Mesothelial cell of epicardium (in vitro differentiated cells): ENCODE data around the gene MTERF2. TPM values are rescaled to one million over a fixed set of nuclear protein-coding genes. Genes with fewer than 3 reads are reported as not detected.

ENCODE experiments used
- DNase-seq, 2 experiments: peaks; one replicate each; pipeline ENCODE4 v3.0.0; 2021; ENCODE audit warnings: low spot score in 2 of 2; ENCODE audit not compliant: unreplicated experiment in 2 of 2
- H3K27ac Mint-ChIP-seq: 2 replicates; pipeline ENCODE4 v1.8.0; 2021; ENCODE audit warnings: mixed read lengths
- H3K27me3 Mint-ChIP-seq: 2 replicates; pipeline ENCODE4 v1.8.0; 2021; ENCODE audit warnings: low read depth, mixed read lengths
- H3K36me3 Mint-ChIP-seq: 2 replicates; pipeline ENCODE4 v1.8.0; 2021; ENCODE audit warnings: mixed read lengths
- H3K4me1 Mint-ChIP-seq: 2 replicates; pipeline ENCODE4 v1.8.0; 2021; ENCODE audit warnings: mixed read lengths
- H3K4me3 Mint-ChIP-seq: 2 replicates; pipeline ENCODE4 v1.8.0; 2021; ENCODE audit warnings: mild to moderate bottlenecking, moderate library complexity, mixed read lengths
- H3K9me3 Mint-ChIP-seq: 2 replicates; pipeline ENCODE4 v1.8.0; 2021; ENCODE audit warnings: mixed read lengths
- CTCF ChIP-seq: fragments of 200-600 bp; sonication (generic); IDR thresholded peaks from one replicate; pipeline ENCODE4 v1.5.0; 2021; ENCODE audit warnings: antibody characterized with exemption; ENCODE audit not compliant: unreplicated experiment
- total RNA-seq: library from RNA; stranded (reverse); gene quantifications from 3 replicates; pipeline ENCODE4 v1.2.1, GENCODE V29; 2021

Gene MTERF2
- total RNA-seq, 1 donor from 2014 or later = 24.5 TPM

GRCh38 chr12:106950591-106950990, 36.4 kb downstream of the MTERF2 start:
- peaks cover 24% of the 10 kb centered on the region for H3K9me3 Mint-ChIP-seq
- H3K4me3 Mint-ChIP-seq = no peak overlapping the region
- TF ChIP-seq CTCF = no peak
- no peak overlapping the region for H3K27ac Mint-ChIP-seq
- DNase-seq = no peak
- H3K4me1 Mint-ChIP-seq = peaks cover 8% of the 10 kb centered on the region
- peaks cover 20% of the 10 kb centered on the region for H3K27me3 Mint-ChIP-seq
- H3K36me3 Mint-ChIP-seq = no peaks in the 10 kb centered on the region

- Mint-ChIP-seq H3K9me3 (peaks cover 27% of the 10 kb centered on the region), H3K27me3 (peaks cover 20% of the 10 kb centered on the region)
Observed at GRCh38 chr12:106947461-106947860, 39.5 kb downstream of the MTERF2 start.

GRCh38 chr12:106945261-106945851, 41.6 kb downstream of the MTERF2 start:
- no peaks in the 10 kb centered on the region for H3K4me1 Mint-ChIP-seq
- peaks cover 7% of the 10 kb centered on the region for H3K27me3 Mint-ChIP-seq
- DNase-seq = no peak
- peaks cover 27% of the 10 kb centered on the region for H3K9me3 Mint-ChIP-seq
- no peak for TF ChIP-seq CTCF
- H3K4me3 Mint-ChIP-seq = no peak overlapping the region
- no peak overlapping the region for H3K27ac Mint-ChIP-seq
- H3K36me3 Mint-ChIP-seq = peaks cover 2% of the 10 kb centered on the region

More at GRCh38 chr12:106947461-106947860, 39.5 kb downstream of the MTERF2 start:
- DNase-seq = no peak
- no peak for TF ChIP-seq CTCF
- no peaks in the 10 kb centered on the region for H3K4me1 Mint-ChIP-seq
- H3K27ac Mint-ChIP-seq = no peak overlapping the region
- H3K4me3 Mint-ChIP-seq = no peak overlapping the region
- H3K36me3 Mint-ChIP-seq = peaks cover 2% of the 10 kb centered on the region

GRCh38 chr12:106942775-106943174, 44.2 kb downstream of the MTERF2 start:
- Mint-ChIP-seq H3K36me3 (peaks cover 2% of the 10 kb centered on the region), H3K9me3 (peaks cover 16% of the 10 kb centered on the region), H3K4me1 (no peaks in the 10 kb centered on the region)

GRCh38 chr12:106941481-106942156, 45.3 kb downstream of the MTERF2 start:
- no peak for DNase-seq
- no peak overlapping the region for H3K27ac Mint-ChIP-seq
- no peak overlapping the region for H3K4me3 Mint-ChIP-seq
- peaks cover 7% of the 10 kb centered on the region for H3K9me3 Mint-ChIP-seq
- no peaks in the 10 kb centered on the region for H3K4me1 Mint-ChIP-seq
- TF ChIP-seq CTCF = no peak
- peaks cover 2% of the 10 kb centered on the region for H3K36me3 Mint-ChIP-seq
- H3K27me3 Mint-ChIP-seq = no peaks in the 10 kb centered on the region

More at GRCh38 chr12:106942775-106943174, 44.2 kb downstream of the MTERF2 start:
- H3K27me3 Mint-ChIP-seq = no peaks in the 10 kb centered on the region
- no peak for DNase-seq
- no peak overlapping the region for H3K4me3 Mint-ChIP-seq
- no peak for TF ChIP-seq CTCF
- no peak overlapping the region for H3K27ac Mint-ChIP-seq
